ENCODE data around the gene PRICKLE4. TPM values are rescaled to one million over a fixed set of nuclear protein-coding genes. Genes with fewer than 3 reads are reported as not detected.

Gene PRICKLE4
- total RNA-seq, 1 donor from 2014 or later, result 10.4 TPM

Other genes with a start within 250 kb of the PRICKLE4 start
- gene FOXP4, start 234.4 kb upstream of the PRICKLE4 start, total RNA-seq, result 4.4 and 9.2 TPM in 2 replicates
- 34.0 and 37.8 TPM in 2 replicates for gene MDFI, start 142.3 kb upstream of the PRICKLE4 start, total RNA-seq
- 5.7 and 6.5 TPM in 2 replicates for gene TFEB, start 45.2 kb upstream of the PRICKLE4 start, total RNA-seq
- not detected in 2 replicates for gene PGC, start 33.4 kb upstream of the PRICKLE4 start, total RNA-seq
- gene FRS3, start 882 bp upstream of the PRICKLE4 start, total RNA-seq, result 1.2 and 1.8 TPM in 2 replicates
- gene TOMM6, start 6.9 kb downstream of the PRICKLE4 start, total RNA-seq, result 76.0 and 85.6 TPM in 2 replicates
- 2.9 and 3.1 TPM in 2 replicates for gene USP49, start 114.6 kb downstream of the PRICKLE4 start, total RNA-seq
- 36.5 and 47.5 TPM in 2 replicates for gene MED20, start 140.4 kb downstream of the PRICKLE4 start, total RNA-seq
- gene BYSL, start 140.7 kb downstream of the PRICKLE4 start, total RNA-seq, result 15.8 and 22.1 TPM in 2 replicates
- 59.1 and 60.1 TPM in 2 replicates for gene CCND3, start 161.0 kb downstream of the PRICKLE4 start, total RNA-seq

All from dermis blood vessel endothelial cell (primary cell).